NB4 (cell line): ENCODE measurements around the gene DENND5B.

ENCODE experiments used
- DNase-seq: peaks from one replicate; pipeline ENCODE4 v3.0.0; 2010; ENCODE audit warnings: low read depth
- H3K4me3 ChIP-seq: one replicate; pipeline ENCODE4 v1.5.1; 2011; ENCODE audit warnings: mild to moderate bottlenecking, low read depth, low read length, moderate library complexity
- CTCF ChIP-seq: IDR thresholded peaks from one replicate; pipeline ENCODE4 v1.5.1; 2012; ENCODE audit warnings: low read depth, low read length
- MAX ChIP-seq: IDR thresholded peaks from 2 replicates; pipeline ENCODE4 v1.6.1; 2011; ENCODE audit warnings: low read depth, low read length
- MYC ChIP-seq: IDR thresholded peaks from 2 replicates; pipeline ENCODE4 v1.6.1; 2011; ENCODE audit warnings: low read depth, low read length
- POLR2A ChIP-seq: IDR thresholded peaks from 2 replicates; pipeline ENCODE4 v1.6.1; 2011; ENCODE audit warnings: mild to moderate bottlenecking; ENCODE audit not compliant: insufficient read length; ENCODE audit errors: extremely low read depth

DENND5B gene

GRCh38 chr12:31526158-31526546, 64.8 kb downstream of the DENND5B start:
- TF ChIP-seq CTCF (no peak), POLR2A (no peak)
- DNase-seq, result no peak
- H3K4me3 ChIP-seq, result no peak overlapping the region

- no peak overlapping the region for H3K4me3 ChIP-seq
- TF ChIP-seq POLR2A (no peak), MAX (no peak), MYC (no peak), CTCF (no peak)
- DNase-seq, result no peak
Observed at GRCh38 chr12:31525496-31526157, 65.3 kb downstream of the DENND5B start.

- no peak overlapping the region for H3K4me3 ChIP-seq
- no peak for TF ChIP-seq POLR2A
- DNase-seq, result peak; percentile 9
Observed at GRCh38 chr12:31524791-31525495, 66.0 kb downstream of the DENND5B start.

GRCh38 chr12:31523306-31523705, 67.6 kb downstream of the DENND5B start:
- no peak overlapping the region for H3K4me3 ChIP-seq

GRCh38 chr12:31522607-31523006, 68.3 kb downstream of the DENND5B start:
- TF ChIP-seq MAX (no peak), CTCF (no peak), POLR2A (no peak), MYC (no peak)
- no peak overlapping the region for H3K4me3 ChIP-seq
- DNase-seq, result no peak

More at GRCh38 chr12:31523306-31523705, 67.6 kb downstream of the DENND5B start:
- DNase-seq, result no peak
- TF ChIP-seq POLR2A (no peak), MAX (no peak), MYC (no peak), CTCF (no peak)

- no peak for TF ChIP-seq POLR2A
- TF ChIP-seq CTCF, result no peak
- TF ChIP-seq MAX, result no peak
- TF ChIP-seq MYC, result no peak
- no peak for DNase-seq
- H3K4me3 ChIP-seq, result no peak overlapping the region
Observed at GRCh38 chr12:31521964-31522363, 69.0 kb downstream of the DENND5B start.
